Mesothelial cell of epicardium (in vitro differentiated cells): ENCODE results near the gene YARS1. TPM values are rescaled to one million over a fixed set of nuclear protein-coding genes. Genes with fewer than 3 reads are reported as not detected.

Experiments
- DNase-seq, 2 experiments: peaks; one replicate each; pipeline ENCODE4 v3.0.0; 2021; ENCODE audit warnings: low spot score in 2 of 2; ENCODE audit not compliant: unreplicated experiment in 2 of 2
- H3K27ac Mint-ChIP-seq: 2 replicates; pipeline ENCODE4 v1.8.0; 2021; ENCODE audit warnings: mixed read lengths
- H3K27me3 Mint-ChIP-seq: 2 replicates; pipeline ENCODE4 v1.8.0; 2021; ENCODE audit warnings: low read depth, mixed read lengths
- H3K36me3 Mint-ChIP-seq: 2 replicates; pipeline ENCODE4 v1.8.0; 2021; ENCODE audit warnings: mixed read lengths
- H3K4me1 Mint-ChIP-seq: 2 replicates; pipeline ENCODE4 v1.8.0; 2021; ENCODE audit warnings: mixed read lengths
- H3K4me3 Mint-ChIP-seq: 2 replicates; pipeline ENCODE4 v1.8.0; 2021; ENCODE audit warnings: mild to moderate bottlenecking, moderate library complexity, mixed read lengths
- H3K9me3 Mint-ChIP-seq: 2 replicates; pipeline ENCODE4 v1.8.0; 2021; ENCODE audit warnings: mixed read lengths
- total RNA-seq: library from RNA; stranded (reverse); gene quantifications from 3 replicates; pipeline ENCODE4 v1.2.1, GENCODE V29; 2021
- TF ChIP-seq, protein P1 (sequence below): fragments of 200-600 bp; sonication (generic); IDR thresholded peaks from one replicate; pipeline ENCODE4 v1.5.0; 2021; ENCODE audit warnings: antibody characterized with exemption; ENCODE audit not compliant: unreplicated experiment

The YARS1 gene
- total RNA-seq, 1 donor from 2014 or later = 101 TPM

DNA sequence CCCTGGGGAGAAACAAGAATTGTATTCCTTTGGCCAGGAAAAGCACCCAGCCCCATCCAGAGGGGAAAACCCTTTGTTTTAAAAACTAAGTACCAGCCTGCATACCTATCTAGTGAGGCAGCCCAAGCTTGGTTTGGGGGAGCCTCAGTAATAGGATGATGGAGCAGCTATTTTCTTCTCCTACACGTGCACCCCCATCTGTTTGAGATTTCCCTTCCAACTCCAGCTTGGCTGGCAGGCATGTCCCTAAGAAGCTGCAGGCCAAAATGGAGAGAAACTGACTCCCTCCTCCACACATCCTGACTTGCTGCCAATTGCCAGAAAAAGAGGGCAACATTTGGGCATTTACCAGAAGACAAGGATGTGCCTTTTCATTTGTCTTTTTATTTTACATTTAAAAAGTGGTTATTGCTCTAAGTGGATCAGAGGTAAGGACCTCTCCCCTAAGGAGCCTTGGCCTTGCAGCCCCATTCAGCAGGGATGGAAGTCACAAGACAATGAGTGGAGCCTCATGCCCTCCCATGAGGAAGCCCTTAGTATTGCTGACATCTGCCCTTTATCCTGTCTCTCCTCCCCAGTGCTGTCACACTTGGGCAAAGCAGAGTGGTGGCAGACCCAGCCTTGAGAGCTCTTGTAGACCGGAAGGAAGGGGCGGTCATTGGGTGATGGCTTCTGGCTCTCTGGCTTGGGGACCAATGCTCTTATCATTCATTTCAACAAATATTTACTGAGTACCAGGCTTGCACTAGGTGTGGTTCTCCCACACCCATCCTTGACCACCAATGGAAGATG lies 44.9 kb upstream of the YARS1 start:
- no peak overlapping the region for H3K4me3 Mint-ChIP-seq
- TF ChIP-seq, protein P1, sequence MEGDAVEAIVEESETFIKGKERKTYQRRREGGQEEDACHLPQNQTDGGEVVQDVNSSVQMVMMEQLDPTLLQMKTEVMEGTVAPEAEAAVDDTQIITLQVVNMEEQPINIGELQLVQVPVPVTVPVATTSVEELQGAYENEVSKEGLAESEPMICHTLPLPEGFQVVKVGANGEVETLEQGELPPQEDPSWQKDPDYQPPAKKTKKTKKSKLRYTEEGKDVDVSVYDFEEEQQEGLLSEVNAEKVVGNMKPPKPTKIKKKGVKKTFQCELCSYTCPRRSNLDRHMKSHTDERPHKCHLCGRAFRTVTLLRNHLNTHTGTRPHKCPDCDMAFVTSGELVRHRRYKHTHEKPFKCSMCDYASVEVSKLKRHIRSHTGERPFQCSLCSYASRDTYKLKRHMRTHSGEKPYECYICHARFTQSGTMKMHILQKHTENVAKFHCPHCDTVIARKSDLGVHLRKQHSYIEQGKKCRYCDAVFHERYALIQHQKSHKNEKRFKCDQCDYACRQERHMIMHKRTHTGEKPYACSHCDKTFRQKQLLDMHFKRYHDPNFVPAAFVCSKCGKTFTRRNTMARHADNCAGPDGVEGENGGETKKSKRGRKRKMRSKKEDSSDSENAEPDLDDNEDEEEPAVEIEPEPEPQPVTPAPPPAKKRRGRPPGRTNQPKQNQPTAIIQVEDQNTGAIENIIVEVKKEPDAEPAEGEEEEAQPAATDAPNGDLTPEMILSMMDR = no peak
- H3K27ac Mint-ChIP-seq = no peak overlapping the region
- peaks cover 14% of the 10 kb centered on the region for H3K4me1 Mint-ChIP-seq
- H3K9me3 Mint-ChIP-seq = no peaks in the 10 kb centered on the region
- DNase-seq = no peak
- H3K27me3 Mint-ChIP-seq = no peaks in the 10 kb centered on the region
- peaks cover 38% of the 10 kb centered on the region for H3K36me3 Mint-ChIP-seq

DNA sequence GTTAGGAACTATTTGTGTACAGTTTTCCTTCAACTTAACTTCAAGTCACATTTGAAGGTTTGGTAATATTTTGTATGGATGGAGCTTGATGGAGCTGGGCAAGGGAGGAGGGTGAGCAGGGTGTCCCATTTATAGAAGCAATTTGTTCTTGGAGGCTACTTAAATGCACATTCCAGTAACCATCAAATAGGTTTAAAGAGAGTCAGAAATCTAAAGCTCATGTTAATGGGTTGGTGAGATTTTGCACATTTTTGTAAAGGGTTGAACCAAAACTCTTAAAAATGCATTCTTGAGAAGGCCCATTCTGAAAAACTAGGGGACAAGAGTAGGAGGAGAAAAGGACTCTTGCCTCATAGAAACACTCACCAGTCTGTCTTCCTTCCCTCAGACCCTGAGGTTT lies 43.4 kb upstream of the YARS1 start:
- peaks cover 36% of the 10 kb centered on the region for H3K36me3 Mint-ChIP-seq
- DNase-seq = no peak
- H3K27ac Mint-ChIP-seq = no peak overlapping the region
- H3K4me3 Mint-ChIP-seq = no peak overlapping the region
- peaks cover 9% of the 10 kb centered on the region for H3K4me1 Mint-ChIP-seq
- TF ChIP-seq, protein P1 = no peak
- no peaks in the 10 kb centered on the region for H3K27me3 Mint-ChIP-seq
- no peaks in the 10 kb centered on the region for H3K9me3 Mint-ChIP-seq

DNA sequence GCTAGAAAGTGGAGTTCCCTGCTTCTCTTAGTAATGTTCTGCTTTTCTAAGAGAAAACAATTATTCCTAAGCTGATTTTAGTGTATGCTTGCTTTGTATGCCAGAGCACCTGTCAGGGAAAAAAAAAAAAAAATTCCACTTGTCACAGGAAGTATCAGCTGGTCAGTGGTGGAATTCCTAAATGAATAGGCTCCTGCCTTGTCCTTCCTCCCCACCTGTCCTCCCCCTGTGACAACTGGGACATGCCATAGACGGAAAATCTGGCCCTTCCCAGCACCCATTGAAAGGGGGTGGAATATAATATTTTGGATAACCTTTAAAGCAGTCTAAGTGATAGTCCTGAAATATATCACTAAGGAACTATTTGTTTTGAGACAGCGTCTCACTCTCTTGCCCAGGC lies 42.8 kb upstream of the YARS1 start:
- DNase-seq = no peak
- Mint-ChIP-seq H3K4me3 (no peak overlapping the region), H3K4me1 (peaks cover 9% of the 10 kb centered on the region), H3K36me3 (peaks cover 37% of the 10 kb centered on the region), H3K27me3 (no peaks in the 10 kb centered on the region), H3K9me3 (no peaks in the 10 kb centered on the region), H3K27ac (no peak overlapping the region)
- TF ChIP-seq, protein P1 = no peak

DNA sequence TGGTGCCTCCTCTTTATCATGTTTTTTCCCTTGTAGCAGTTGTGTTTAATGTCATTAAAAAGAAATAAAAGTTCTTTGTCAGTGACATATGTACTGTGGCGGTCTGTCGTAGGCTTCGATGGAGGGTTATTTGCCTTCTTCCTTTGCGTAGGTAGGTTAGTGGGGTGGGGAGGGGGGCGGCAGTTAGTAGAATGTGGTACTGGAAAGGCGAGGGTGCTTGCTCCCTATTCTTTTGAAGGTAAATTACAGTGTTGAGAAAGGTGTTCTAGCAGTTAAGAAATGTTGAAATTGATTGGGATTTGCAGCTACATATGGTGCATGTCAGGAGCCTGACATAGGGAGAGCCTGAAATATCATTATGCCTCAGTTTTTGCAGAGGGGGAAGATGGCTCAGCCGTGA lies 41.6 kb upstream of the YARS1 start:
- Mint-ChIP-seq H3K36me3 (peaks cover 38% of the 10 kb centered on the region), H3K4me1 (peaks cover 9% of the 10 kb centered on the region), H3K27ac (peak overlapping the region; percentile 18), H3K9me3 (no peaks in the 10 kb centered on the region), H3K4me3 (no peak overlapping the region), H3K27me3 (no peaks in the 10 kb centered on the region)
- DNase-seq = no peak
- TF ChIP-seq, protein P1 = no peak

DNA sequence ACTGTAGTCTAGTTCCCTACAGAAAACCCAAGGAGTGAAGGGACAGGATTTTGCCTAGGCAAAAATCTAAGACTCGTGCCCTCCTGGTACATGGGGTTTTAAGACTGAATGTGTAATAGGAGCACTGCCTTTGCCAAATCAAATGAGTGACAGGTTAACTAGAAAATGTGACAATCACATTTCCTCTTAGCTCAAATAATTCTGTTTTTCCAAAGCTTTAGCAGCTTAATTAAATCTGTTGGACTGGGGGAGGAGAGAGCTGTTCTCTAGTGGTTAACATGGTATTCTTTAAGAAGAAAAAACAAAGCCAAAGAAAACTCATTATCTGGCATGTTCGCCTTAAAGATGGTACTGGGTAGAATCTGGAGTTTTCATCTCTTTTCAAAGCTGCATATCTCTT lies 41.0 kb upstream of the YARS1 start:
- no peak for DNase-seq
- TF ChIP-seq, protein P1 = no peak
- Mint-ChIP-seq H3K27ac (no peak overlapping the region), H3K4me3 (no peak overlapping the region), H3K27me3 (no peaks in the 10 kb centered on the region), H3K4me1 (peaks cover 9% of the 10 kb centered on the region), H3K36me3 (peaks cover 39% of the 10 kb centered on the region), H3K9me3 (no peaks in the 10 kb centered on the region)
